ENCODE data around the gene AGBL4.

Gene AGBL4

DNA sequence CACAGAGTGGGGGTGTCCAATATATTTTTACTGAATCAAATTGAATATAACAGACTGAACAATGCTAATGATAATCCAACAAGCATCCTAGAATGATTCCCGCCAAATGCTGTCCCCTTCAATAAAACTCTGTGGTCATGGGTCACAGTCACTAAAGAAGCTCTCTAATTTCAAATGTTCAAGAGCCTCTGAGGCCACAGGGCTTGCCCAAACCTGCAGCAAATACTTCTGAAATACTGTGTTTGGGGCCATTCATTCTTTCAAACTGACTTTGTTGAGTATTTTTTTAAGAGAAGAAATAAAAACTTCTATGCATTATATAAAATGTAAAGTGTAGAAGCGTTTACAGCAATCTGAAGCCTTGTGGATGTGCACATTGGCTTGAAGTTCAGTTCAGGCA lies 1239.5 kb downstream of the AGBL4 start:
- H3K4me3 ChIP-seq (ENCODE audit: low read depth, low read length), result no peak overlapping the region
- TF ChIP-seq, protein P1, sequence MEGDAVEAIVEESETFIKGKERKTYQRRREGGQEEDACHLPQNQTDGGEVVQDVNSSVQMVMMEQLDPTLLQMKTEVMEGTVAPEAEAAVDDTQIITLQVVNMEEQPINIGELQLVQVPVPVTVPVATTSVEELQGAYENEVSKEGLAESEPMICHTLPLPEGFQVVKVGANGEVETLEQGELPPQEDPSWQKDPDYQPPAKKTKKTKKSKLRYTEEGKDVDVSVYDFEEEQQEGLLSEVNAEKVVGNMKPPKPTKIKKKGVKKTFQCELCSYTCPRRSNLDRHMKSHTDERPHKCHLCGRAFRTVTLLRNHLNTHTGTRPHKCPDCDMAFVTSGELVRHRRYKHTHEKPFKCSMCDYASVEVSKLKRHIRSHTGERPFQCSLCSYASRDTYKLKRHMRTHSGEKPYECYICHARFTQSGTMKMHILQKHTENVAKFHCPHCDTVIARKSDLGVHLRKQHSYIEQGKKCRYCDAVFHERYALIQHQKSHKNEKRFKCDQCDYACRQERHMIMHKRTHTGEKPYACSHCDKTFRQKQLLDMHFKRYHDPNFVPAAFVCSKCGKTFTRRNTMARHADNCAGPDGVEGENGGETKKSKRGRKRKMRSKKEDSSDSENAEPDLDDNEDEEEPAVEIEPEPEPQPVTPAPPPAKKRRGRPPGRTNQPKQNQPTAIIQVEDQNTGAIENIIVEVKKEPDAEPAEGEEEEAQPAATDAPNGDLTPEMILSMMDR (IDR thresholded peaks at IDR 0.05; ENCODE audit: borderline replicate concordance, insufficient read depth, low read depth, low read length), result no peak

DNA sequence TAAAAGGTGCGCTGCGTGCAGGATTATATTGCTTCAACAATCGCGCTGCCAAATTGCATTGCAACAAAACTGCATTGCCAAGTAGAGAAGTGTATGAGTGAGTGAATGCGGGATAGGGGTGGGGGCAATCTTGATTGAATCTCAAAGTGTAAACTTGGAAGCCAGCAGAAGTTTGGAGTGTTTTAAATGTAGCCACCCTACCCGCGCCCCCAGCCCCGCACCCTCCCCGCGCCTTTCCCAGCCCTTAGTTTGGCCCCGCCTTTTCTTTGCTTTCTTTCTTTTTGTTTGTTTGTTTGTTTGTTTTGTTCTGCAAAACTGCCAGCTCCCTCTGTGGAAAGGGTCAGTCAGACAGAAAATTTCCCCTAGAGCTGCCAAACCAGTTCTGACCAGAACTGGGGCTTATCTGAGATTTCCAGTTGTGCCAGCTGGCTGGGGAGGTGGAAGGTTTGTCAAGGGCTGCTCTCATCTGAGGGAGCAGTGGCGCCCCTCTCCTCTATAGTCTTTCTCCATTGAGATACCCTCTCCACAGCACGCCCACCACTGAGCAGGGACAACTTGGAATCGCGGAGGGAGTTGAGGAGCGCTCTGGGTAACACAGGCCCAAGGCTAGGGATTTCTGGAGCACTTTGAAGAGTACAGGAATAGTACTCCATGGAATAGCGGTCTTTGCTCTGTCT lies 1246.4 kb downstream of the AGBL4 start:
- peak overlapping the region; percentile 40 for H3K4me3 ChIP-seq (ENCODE audit: low read depth, low read length)
- TF ChIP-seq, protein P1 (IDR thresholded peaks at IDR 0.05; ENCODE audit: borderline replicate concordance, insufficient read depth, low read depth, low read length), result no peak

DNA sequence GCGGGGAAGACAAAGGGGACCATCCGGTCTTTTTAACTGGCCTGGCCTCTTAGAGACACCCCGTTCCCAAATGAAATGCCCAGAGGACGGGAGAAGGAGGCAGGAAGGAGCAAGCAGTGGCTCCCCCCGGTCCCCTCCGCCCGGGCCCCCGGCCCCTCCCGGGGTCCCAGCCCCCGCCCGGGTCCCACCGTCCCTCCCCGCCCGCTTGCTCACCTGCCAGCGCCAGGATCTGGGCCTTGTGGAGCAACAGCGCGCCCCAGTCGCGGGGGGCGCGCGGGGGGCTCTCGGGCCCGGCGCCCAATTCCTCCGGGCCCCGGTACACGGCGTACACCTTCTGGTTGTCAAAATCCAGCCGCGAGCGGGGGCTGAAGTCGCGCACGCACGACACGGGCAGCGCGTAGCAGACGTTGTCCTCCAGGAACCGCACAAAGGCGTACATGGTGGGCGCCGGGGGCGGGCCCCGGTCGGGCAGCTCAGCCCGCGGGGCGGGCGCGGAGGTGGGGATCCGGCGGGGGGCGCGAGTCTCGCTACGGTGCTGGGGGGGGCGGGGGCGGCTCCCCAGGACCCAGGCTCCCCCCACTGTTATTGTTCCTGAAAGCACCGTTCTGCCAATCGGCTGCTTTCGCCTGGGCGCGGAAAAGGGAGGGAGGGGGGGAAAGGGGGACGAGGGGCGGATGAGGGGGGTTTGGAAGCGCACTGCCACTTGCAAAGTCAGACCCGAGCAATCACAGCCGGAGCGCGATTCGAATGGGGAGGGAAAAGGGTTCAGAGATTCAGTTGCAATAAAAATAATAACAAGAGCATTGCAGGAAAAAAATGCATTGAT lies 1247.1 kb downstream of the AGBL4 start, which contains the start of gene BEND5:
Gene BEND5, minus strand, starts transcription at position 499 of the 826 bp plus-strand sequence. Its CDS starts 60 bp downstream, at position 439.
- H3K4me3 ChIP-seq (ENCODE audit: low read depth, low read length), result peak within 1 kb of the TSS; percentile 40

DNA sequence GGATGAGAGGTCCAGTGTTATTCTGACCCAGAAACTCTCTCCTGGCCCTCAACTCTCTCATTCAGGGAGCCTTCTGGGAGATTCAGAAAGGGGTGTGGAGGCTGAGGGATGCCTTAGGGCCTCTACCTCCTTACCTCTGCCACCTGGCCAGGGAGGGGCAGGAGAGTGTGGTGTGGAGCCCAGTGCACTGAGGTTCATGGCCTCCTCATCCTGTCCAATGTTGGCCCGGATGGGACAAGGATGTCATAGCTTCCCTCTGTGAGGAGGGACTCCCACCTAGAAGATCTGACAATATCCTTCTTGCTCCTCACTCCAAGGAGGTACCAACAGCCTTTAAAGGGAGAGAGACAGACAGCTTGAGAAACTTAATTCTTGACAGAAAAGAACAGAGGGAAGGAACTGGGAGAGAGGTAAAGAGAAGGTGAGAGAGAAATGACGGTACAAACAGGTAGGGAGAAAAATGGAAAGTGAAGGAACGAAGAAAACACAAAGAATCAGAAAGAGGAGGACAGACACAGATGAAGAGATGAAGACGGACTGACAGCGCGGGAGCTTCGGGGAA lies 1247.8 kb downstream of the AGBL4 start:
- TF ChIP-seq, protein P1 (IDR thresholded peaks at IDR 0.05; ENCODE audit: borderline replicate concordance, insufficient read depth, low read depth, low read length), result no peak
- H3K4me3 ChIP-seq (ENCODE audit: low read depth, low read length), result no peak overlapping the region

More for the DNA sequence above, 1247.1 kb downstream of the AGBL4 start, which contains the start of gene BEND5:
- TF ChIP-seq, protein P1 (IDR thresholded peaks at IDR 0.05; ENCODE audit: borderline replicate concordance, insufficient read depth, low read depth, low read length), result no peak

DNA sequence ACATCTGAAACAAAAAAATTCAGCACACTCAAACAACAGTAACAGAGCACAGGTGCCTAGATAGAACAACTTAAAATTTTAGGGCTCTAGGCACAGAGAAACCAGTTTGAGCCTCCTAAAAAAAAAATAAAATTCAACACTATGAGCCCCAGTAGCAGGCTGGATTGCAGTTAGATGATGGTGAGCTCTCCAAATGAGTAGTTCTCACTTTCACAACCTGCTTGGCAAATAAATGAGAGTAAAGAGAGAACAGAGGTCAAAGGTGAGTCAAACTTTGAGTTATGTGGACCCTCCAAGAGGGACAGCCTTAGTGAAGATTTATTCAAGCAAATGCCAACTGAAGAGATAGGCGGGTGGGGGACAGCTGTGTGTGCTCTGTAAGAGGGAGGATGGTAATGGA lies 1250.6 kb downstream of the AGBL4 start:
- no peak overlapping the region for H3K4me3 ChIP-seq (ENCODE audit: low read depth, low read length)
- TF ChIP-seq, protein P1 (IDR thresholded peaks at IDR 0.05; ENCODE audit: borderline replicate concordance, insufficient read depth, low read depth, low read length), result no peak

DNA sequence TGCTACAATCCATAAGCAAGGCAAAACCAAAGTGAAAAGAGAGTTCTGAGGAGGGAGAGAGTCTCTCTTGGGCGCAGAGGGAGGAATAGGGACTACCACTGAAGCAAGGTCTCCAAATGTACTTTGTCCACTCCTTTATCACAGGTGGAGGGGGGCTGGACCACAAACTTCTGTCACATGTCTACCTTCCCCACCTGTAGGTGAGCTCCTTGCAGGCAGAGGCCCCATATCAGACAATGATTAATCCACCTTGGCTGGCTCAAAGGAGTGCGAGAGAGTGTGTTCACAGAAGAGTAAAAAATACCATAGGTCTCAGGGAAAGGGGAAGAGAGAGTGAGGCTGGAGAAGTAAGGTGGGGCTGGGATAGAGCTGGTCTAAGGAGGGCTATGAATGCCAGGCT lies 1251.5 kb downstream of the AGBL4 start:
- no peak overlapping the region for H3K4me3 ChIP-seq (ENCODE audit: low read depth, low read length)

More for the DNA sequence above, 1251.5 kb downstream of the AGBL4 start:
- TF ChIP-seq, protein P1 (IDR thresholded peaks at IDR 0.05; ENCODE audit: borderline replicate concordance, insufficient read depth, low read depth, low read length), result no peak
